ENCODE measurements around the gene TRPV5. TPM values are rescaled to one million over a fixed set of nuclear protein-coding genes. Genes with fewer than 3 reads are reported as not detected.

The TRPV5 gene
- total RNA-seq, 4 donors from 2014 or later: not detected

GRCh38 chr7:142896741-142897379 lies 36.7 kb downstream of the TRPV5 start:
- DNase-seq (no peak), ATAC-seq (no peak)
- Histone ChIP-seq H3K27me3 (no peaks in the 10 kb centered on the region), H3K27ac (no peak overlapping the region), H3K4me3 (no peak overlapping the region), H3K9me3 (no peaks in the 10 kb centered on the region), H3K36me3 (no peaks in the 10 kb centered on the region), H3K4me1 (no peaks in the 10 kb centered on the region)
- intact Hi-C loops (cut with DNase I; ENCODE audit: low total_unique reads): no loop called here
- in situ Hi-C loops (cut with MboI; ENCODE audit: low sequenced_read_pairs in 4 of 4): no loop called here
- TF ChIP-seq POLR2A (IDR thresholded peaks at IDR 0.05): no peak
- TF ChIP-seq CTCF (IDR thresholded peaks at IDR 0.05 in 4 of 5, conservative IDR thresholded peaks at IDR 0.05 in 1 of 5): no peak

DNA sequence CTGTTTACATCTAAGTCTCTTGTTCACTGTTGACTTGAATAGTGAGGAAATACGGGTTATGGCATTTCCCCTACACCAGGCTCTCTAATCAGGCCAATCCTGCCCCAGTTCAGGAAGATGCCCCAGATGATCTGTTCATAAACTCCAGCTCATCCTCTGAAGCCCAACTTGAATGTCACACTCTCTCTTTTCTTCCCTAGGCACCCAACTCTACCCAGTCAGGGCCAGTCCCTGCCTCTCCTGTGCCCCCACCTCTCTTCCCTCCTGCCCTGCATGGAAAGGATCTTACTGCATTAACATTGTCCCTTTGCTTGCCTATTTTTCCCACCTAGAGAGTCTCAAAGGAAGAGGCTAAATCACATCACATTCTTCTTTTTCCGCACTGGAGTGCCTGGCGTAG lies 37.4 kb downstream of the TRPV5 start:
- Histone ChIP-seq H3K27me3 (peaks cover 0 to 4% (median 0%) of the 10 kb centered on the region in 3 donors), H3K36me3 (no peaks in the 10 kb centered on the region), H3K4me3 (no peak overlapping the region), H3K4me1 (no peaks in the 10 kb centered on the region), H3K9me3 (no peaks in the 10 kb centered on the region), H3K27ac (no peak overlapping the region)
- intact Hi-C loops (cut with DNase I; ENCODE audit: low total_unique reads) (no loop called here), in situ Hi-C loops (cut with MboI; ENCODE audit: low sequenced_read_pairs in 4 of 4) (no loop called here)
- TF ChIP-seq CTCF (IDR thresholded peaks at IDR 0.05 in 4 of 5, conservative IDR thresholded peaks at IDR 0.05 in 1 of 5) (no peak), POLR2A (IDR thresholded peaks at IDR 0.05) (no peak)
- DNase-seq (no peak), ATAC-seq (no peak)

DNA sequence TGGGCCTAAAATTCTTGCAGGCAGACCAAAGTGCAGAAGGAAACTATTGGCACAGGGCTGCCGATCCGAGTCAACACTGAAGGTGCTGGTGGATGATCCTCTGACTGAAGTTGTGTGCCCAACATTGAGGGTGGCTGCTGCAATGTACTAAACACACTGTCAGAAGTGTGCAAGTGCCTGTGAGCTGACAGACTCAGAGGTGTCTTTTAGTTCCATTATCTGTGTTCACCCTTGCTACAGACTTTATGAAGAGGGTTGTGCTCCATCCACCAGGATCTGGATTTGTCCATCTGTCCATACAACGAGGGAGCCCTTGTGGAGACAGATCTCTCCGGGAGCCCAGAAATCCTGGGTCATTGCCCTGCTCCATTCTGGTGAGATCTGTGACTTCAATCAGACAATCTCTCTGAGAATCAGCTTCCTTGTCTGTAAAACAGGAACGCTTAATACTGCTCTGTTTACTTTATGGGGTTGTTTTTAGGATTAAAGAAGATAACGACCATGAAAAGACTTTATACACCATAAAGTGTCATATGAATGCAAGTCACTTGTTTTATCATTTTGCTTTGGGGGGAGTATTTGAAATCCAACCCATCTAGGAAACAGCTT lies 38.5 kb downstream of the TRPV5 start:
- Histone ChIP-seq H3K4me3 (no peak overlapping the region), H3K36me3 (no peaks in the 10 kb centered on the region), H3K27me3 (peaks cover 0 to 4% (median 0%) of the 10 kb centered on the region in 3 donors), H3K9me3 (no peaks in the 10 kb centered on the region), H3K27ac (no peak overlapping the region), H3K4me1 (no peaks in the 10 kb centered on the region)
- no peak for ATAC-seq
- intact Hi-C loops (cut with DNase I; ENCODE audit: low total_unique reads) (no loop called here), in situ Hi-C loops (cut with MboI; ENCODE audit: low sequenced_read_pairs in 4 of 4) (no loop called here)
- no peak for DNase-seq
- TF ChIP-seq CTCF (IDR thresholded peaks at IDR 0.05 in 4 of 5, conservative IDR thresholded peaks at IDR 0.05 in 1 of 5): no peak
- TF ChIP-seq POLR2A (IDR thresholded peaks at IDR 0.05): no peak

DNA sequence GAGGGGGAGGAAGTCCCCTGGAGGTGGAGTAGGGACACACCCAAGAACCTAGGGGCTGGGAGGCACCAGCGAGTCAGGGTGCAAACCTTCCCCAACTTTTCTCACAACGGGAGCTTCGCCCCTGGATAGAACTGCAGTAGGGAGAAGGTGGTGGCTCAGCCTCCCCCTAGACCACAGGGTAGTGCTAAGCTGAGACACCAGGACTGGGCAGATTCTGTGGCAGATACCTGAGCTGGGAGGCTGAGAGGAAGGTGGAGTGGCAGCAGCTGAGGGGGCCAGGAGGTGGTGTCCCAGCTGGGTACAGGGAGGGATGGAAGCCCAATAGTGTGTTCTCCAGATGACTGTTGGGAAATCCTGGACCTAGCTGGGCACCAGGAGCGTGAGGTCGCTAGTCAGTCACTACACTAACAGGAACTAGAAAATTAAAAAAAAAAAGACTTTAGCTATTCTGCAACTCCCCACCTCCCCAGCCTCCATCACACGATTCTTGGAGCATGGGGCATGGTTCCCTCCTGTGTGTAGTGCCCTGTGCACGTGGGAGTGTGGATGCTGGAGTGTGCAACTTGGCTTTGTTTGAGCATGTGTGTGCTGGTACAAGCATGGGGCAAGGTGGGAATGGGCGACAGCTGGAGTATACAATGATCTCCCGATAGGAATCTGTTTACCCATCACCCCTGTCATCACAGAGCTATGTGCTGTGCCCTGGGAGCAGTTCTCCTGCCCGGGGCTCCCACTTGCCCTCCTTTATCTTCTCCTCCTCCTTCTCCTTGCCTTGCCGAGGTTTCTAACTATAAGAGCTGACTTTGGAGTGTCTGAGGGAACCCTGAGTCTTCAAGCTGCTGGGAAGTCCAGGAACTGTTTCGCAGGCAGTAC lies 39.2 kb downstream of the TRPV5 start:
- Histone ChIP-seq H3K9me3 (no peaks in the 10 kb centered on the region), H3K27me3 (peaks cover 0 to 4% (median 0%) of the 10 kb centered on the region in 3 donors), H3K36me3 (no peaks in the 10 kb centered on the region), H3K4me3 (no peak overlapping the region), H3K4me1 (no peaks in the 10 kb centered on the region), H3K27ac (no peak overlapping the region)
- TF ChIP-seq CTCF (IDR thresholded peaks at IDR 0.05 in 4 of 5, conservative IDR thresholded peaks at IDR 0.05 in 1 of 5) (no peak), POLR2A (IDR thresholded peaks at IDR 0.05) (no peak)
- in situ Hi-C loops (cut with MboI; ENCODE audit: low sequenced_read_pairs in 4 of 4): no loop called here
- ATAC-seq (no peak), DNase-seq (no peak)
- intact Hi-C loops (cut with DNase I; ENCODE audit: low total_unique reads): no loop called here

Data from gastrocnemius medialis (tissue), 4 donors.